Measurements from ENCODE around the gene CLRN3. TPM values are rescaled to one million over a fixed set of nuclear protein-coding genes. Genes with fewer than 3 reads are reported as not detected.

CLRN3 gene
- total RNA-seq, 4 donors from 2014 or later, result not detected

DNA sequence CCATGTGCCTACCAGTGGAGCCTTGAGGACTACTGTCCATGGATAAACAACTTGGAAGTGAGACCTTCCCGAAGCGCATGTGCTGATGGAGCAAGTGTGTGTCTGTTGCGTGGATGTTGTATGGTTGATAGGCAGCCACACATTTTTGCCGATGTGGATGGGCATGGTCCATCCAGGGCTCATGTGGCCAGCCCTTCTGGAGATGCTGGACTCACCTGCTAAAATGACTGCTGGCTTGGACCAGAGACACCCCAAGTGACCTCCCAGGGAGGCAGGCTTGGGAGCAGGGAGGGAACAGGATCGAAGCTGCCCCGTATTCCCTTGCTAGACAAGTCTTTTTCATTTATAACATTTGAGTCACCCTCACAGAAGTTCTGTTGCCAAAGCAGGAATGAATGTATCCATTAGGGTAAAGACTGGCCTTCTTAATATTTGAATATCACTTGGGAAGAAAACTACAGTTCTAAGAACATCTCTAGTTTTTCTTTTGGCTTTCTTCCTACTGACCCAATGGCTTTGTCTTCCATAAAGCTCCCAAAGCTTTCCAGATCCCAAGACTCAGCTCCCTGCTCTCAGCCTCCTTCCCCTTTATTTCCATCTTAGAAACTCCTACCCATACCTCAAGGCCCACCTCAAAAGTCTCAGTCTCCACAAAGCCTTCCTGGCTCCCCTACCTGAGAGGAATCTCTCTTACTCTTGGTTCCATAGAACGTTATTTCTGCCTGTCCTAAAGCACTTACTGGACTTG is 17.1 kb upstream of the CLRN3 start:
- H3K27ac ChIP-seq, result peak overlapping the region in 1 of 4 donors; percentile 89
- TF ChIP-seq POLR2A (IDR thresholded peaks at IDR 0.05) (no peak), POLR2AphosphoS5 (IDR thresholded peaks at IDR 0.05) (no peak), EP300 (IDR thresholded peaks at IDR 0.05) (no peak)
- TF ChIP-seq, protein P1, sequence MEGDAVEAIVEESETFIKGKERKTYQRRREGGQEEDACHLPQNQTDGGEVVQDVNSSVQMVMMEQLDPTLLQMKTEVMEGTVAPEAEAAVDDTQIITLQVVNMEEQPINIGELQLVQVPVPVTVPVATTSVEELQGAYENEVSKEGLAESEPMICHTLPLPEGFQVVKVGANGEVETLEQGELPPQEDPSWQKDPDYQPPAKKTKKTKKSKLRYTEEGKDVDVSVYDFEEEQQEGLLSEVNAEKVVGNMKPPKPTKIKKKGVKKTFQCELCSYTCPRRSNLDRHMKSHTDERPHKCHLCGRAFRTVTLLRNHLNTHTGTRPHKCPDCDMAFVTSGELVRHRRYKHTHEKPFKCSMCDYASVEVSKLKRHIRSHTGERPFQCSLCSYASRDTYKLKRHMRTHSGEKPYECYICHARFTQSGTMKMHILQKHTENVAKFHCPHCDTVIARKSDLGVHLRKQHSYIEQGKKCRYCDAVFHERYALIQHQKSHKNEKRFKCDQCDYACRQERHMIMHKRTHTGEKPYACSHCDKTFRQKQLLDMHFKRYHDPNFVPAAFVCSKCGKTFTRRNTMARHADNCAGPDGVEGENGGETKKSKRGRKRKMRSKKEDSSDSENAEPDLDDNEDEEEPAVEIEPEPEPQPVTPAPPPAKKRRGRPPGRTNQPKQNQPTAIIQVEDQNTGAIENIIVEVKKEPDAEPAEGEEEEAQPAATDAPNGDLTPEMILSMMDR (IDR thresholded peaks at IDR 0.05), result no peak
- no peak overlapping the region for H3K4me3 ChIP-seq
- H3K27me3 ChIP-seq, result peaks cover 47% of the 10 kb centered on the region
- 71 to 88% methylated on average over 1 to 3 of the region's 7 CpGs for WGBS, 2 donors (ENCODE audit: low coverage in 1 of 2)
- H3K4me1 ChIP-seq, result peaks cover 0 to 28% (median 10%) of the 10 kb centered on the region in 3 donors
- no peak for ATAC-seq
- no peaks in the 10 kb centered on the region for H3K9me3 ChIP-seq
- H3K36me3 ChIP-seq, result no peaks in the 10 kb centered on the region

DNA sequence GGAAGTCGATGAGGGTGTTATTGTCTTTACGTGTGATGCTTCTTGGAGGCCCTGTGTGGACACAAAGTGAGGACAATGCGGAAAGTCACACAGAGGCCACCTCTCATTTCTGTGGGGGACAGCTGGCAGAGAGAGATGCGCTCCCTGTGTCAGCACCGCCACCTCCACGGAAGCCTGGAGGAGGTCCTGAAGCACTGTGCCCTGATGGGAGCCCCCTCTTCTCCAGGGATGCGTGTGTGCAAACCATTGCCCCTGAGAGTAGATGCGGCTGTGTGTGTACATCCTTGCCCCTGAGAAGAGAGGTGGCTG is 16.2 kb upstream of the CLRN3 start:
- Histone ChIP-seq H3K4me1 (peaks cover 0 to 28% (median 10%) of the 10 kb centered on the region in 3 donors), H3K36me3 (no peaks in the 10 kb centered on the region), H3K4me3 (no peak overlapping the region), H3K27me3 (peaks cover 50% of the 10 kb centered on the region), H3K9me3 (no peaks in the 10 kb centered on the region), H3K27ac (peak overlapping the region in 1 of 4 donors; percentile 89)
- TF ChIP-seq EP300 (IDR thresholded peaks at IDR 0.05), result no peak
- TF ChIP-seq, protein P1 (IDR thresholded peaks at IDR 0.05), result no peak
- TF ChIP-seq POLR2A (IDR thresholded peaks at IDR 0.05), result no peak
- TF ChIP-seq POLR2AphosphoS5 (IDR thresholded peaks at IDR 0.05), result no peak
- 87 to 93% methylated on average over 3 to 6 of the region's 8 CpGs for WGBS, 2 donors (ENCODE audit: low coverage in 1 of 2)
- ATAC-seq, result no peak

DNA sequence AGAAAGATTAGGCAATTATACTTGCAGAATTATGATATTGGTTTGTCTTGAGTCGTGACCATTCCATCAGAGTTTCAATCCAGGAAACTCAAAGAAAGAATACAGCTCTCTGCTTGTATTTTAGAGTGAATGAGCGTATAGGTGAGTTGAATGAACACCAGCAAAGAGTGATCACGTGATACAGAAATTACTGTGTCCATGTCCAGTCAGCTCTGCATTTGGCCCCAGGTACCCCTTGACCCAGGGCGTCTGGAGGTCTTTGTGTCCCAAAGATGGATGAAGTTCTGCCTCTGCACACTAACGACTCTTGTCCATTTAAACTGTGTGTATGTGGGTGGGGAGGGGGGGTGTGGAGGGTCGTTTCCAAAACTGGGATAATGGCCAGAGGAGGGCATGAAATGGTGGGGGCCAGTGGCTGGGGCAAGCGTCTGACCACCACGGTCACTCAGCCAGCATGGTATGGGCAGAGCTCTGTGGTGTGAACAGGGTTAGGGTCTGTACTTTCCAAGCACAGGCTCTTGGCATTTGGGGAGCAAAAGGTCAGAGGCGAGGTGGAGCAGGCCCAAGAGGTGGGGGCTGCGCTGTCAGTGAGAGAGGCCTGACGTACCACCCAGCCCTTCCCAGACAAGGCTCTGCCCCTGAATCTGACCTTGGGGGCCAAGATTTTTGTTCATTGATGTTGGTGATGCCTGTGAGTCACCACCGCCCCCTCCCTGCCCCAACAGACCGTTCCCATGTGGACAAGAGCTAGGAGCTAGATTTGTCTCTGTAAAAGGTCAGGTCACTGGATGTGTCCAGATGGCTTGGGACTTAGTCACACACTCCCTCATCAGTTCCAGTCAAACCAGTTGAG is 15.6 kb upstream of the CLRN3 start:
- ATAC-seq, result no peak
- peaks cover 50% of the 10 kb centered on the region for H3K27me3 ChIP-seq

DNA sequence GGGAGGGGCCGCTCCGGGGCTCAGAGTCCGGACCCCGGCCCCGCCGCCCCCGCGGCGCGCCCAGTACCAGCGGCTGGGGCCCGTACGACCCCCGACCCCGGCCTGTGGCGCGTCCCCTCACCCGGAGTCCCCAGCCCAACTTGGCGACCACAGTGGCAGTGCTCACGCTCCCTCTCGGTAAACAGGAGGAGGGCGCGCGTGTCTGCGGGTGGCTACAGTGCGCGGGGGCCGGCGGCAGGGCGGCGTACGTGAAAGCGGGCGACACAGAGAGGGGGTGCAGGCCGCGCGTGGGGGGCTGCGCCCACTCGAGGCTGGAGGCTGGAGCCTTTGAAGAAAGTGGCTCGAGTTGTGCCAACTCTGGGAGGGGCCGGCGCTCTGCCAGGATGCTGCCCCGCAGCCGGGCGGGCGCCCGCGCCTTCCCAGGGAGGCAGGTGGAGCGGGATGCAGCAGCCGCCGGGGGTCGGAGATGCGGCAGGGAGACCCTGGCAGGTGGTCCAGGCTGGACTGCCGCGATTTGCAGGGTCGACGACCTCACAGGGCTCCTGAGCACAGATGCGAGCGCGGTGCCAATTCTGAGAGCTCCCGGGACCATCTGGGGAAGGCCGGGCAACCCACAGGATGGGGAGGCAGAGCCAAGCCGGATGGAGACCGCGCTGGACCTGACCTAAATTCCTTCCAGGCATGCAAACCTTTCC is 14.8 kb upstream of the CLRN3 start:
- no peaks in the 10 kb centered on the region for H3K36me3 ChIP-seq
- peak overlapping the region; percentile 19 to 89 (median 78) for H3K27ac ChIP-seq
- no peak for TF ChIP-seq EP300 (IDR thresholded peaks at IDR 0.05)
- peak; percentile 29 for TF ChIP-seq POLR2AphosphoS5 (IDR thresholded peaks at IDR 0.05)

More for the DNA sequence above, 15.6 kb upstream of the CLRN3 start:
- H3K27ac ChIP-seq, result peak overlapping the region in 3 of 4 donors; percentile 76 to 89 (median 80)
- WGBS, 2 donors (ENCODE audit: low coverage in 1 of 2), result 50 to 56% methylated on average over 3 to 10 of the region's 13 CpGs
- peak overlapping the region in 1 of 2 donors; percentile 73 for H3K4me3 ChIP-seq
- H3K4me1 ChIP-seq, result peaks cover 0 to 28% (median 10%) of the 10 kb centered on the region in 3 donors
- no peaks in the 10 kb centered on the region for H3K9me3 ChIP-seq
- H3K36me3 ChIP-seq, result no peaks in the 10 kb centered on the region
- TF ChIP-seq POLR2AphosphoS5 (IDR thresholded peaks at IDR 0.05), result peak; percentile 63
- TF ChIP-seq, protein P1 (IDR thresholded peaks at IDR 0.05), result no peak

More for the DNA sequence above, 14.8 kb upstream of the CLRN3 start:
- H3K4me1 ChIP-seq, result peaks cover 0 to 28% (median 10%) of the 10 kb centered on the region in 3 donors
- H3K9me3 ChIP-seq, result no peaks in the 10 kb centered on the region
- H3K4me3 ChIP-seq, result peak overlapping the region; percentile 42 to 73
- peak; percentile 61 for ATAC-seq
- 0% methylated on average over 3 of the region's 65 CpGs; no CpG with 5 or more reads in 1 of the 2 donors for WGBS, 2 donors (ENCODE audit: low coverage in 1 of 2)
- H3K27me3 ChIP-seq, result peaks cover 50% of the 10 kb centered on the region
